Heart left ventricle (tissue), 13 donors: ENCODE measurements around the gene PLCXD1.

ENCODE experiments used
- POLR2A ChIP-seq, 2 donors: fragments of 450-650 bp; IDR thresholded peaks; one replicate each; pipeline ENCODE4 v1.6.1; 2017; ENCODE audit warnings: antibody characterized with exemption in 2 of 2, mild to moderate bottlenecking in 2 of 2, moderate library complexity in 2 of 2
- TF ChIP-seq, protein P1 (sequence below), 12 donors: fragments of 200-600 bp; sonication (generic) in 4 of 12; IDR thresholded peaks; one replicate each; pipeline versions ENCODE4 v1.5.0 to v1.8.0; 2018 to 2022; ENCODE audit warnings: antibody characterized with exemption in 12 of 12, mild to moderate bottlenecking in 5 of 12
- donor health status: ischemic (EF 13 %, LVEDD 7.1; RV severe dilation, severe dysfunction).
- donor health status: DM: no; HTN: yes; CAD: no.
- donor health status: DM: no; HTN: no; CAD: no.
- donor health status: ischemic (EF 25% LVEDD 6.9; RV normal size, moderate dysfunction).
- donor health status: ischemic (EF 25% LVEDD 5.7; RV mildly dilated, moderate dysfunction).
- donor health status: ischemic (EF 35%, LVEDD 5.7; RV mildly dilated, moderate dysfunction).
- donor health status: nonischemic (EF 11% LVEDD 7.7; RV severe dilation, severe dysfunction).
- donor health status: DM: yes; HTN: yes; CAD: no.
- donor health status: PGD.
- donor health status: ischemic (EF 29% LVEDD 5.4; RV normal size, mild dysfunction).
- donor health status: nonischemic (EF 23%, LVEDD 6.1; RV moderate dilation, normal function).

DNA sequence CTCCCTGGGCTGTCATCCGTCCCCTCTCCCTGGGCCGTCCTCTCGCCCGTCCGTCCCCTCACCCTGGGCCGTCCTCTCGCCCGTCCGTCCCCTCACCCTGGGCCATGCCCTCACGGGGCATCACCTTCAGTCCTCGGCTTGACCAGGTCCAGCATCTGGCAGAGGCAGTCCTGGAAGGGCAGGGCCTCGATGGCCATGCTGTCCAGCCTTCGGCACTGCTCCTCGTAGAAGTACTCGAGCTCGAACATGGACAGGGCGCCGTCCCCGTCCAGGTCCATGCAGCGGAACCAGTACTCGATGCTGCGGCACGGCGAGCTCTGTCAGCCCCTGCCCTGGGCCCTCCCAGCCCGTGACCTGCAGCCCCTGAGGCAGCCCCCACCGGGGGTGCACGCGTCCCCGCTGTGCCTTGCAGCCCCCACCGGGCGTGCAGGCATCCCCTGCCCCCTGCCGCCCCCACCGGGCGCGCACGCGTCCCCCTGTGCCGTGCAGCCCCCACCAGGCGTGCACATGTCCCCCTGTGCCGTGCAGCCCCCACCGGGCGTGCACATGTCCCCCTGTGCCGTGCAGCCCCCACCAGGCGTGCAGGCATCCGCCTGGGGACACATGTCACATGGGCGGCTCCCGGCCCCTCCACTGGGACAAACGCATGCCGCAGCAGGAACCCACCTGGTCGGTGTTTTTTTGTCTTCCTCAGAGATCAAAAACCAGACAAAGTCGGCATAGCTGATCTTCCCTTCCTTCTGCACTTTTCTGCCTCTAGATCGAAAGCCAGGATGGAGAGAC is 59.7 kb downstream of the PLCXD1 start:
- TF ChIP-seq, protein P1, sequence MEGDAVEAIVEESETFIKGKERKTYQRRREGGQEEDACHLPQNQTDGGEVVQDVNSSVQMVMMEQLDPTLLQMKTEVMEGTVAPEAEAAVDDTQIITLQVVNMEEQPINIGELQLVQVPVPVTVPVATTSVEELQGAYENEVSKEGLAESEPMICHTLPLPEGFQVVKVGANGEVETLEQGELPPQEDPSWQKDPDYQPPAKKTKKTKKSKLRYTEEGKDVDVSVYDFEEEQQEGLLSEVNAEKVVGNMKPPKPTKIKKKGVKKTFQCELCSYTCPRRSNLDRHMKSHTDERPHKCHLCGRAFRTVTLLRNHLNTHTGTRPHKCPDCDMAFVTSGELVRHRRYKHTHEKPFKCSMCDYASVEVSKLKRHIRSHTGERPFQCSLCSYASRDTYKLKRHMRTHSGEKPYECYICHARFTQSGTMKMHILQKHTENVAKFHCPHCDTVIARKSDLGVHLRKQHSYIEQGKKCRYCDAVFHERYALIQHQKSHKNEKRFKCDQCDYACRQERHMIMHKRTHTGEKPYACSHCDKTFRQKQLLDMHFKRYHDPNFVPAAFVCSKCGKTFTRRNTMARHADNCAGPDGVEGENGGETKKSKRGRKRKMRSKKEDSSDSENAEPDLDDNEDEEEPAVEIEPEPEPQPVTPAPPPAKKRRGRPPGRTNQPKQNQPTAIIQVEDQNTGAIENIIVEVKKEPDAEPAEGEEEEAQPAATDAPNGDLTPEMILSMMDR (IDR thresholded peaks at IDR 0.05): no peak
- TF ChIP-seq POLR2A (IDR thresholded peaks at IDR 0.05): no peak
